ENCODE data around the gene GPANK1.

The GPANK1 gene

GRCh38 chr6:31658983-31659648, 5.7 kb downstream of the GPANK1 start:
- H3K27ac ChIP-seq = peak overlapping the region; percentile 90 to 95
- peak overlapping the region; percentile 97 for H3K4me3 ChIP-seq
- DNase-seq (ENCODE audit: low spot score) = no peak
- no peak for TF ChIP-seq CTCF (IDR thresholded peaks at IDR 0.05)

DNA sequence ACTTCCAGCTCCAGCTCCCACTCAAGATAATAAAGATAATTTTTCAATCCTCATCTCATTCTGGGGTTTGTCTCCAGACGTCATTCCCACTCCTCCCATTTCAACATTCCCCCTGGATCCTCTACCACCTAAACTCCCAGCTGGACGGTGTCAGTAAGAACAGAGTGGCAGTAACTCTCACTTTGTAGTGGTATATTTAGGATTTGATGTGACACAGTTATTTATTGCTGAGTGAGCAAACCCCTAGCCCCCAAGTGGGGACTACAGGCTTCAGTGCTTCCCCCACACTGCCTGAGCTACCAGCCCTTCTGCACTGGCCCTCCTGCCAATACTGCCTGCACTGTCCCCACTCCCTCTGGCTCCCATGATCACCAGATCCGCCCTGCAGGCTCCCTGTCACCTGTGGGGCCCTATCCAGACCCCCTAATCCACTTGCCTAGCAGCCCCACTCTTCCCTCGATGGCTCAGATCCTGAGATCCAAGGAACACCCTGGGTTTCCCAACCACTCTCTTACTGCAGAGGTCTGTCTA, 6.6 kb downstream of the GPANK1 start:
- TF ChIP-seq CTCF (IDR thresholded peaks at IDR 0.05) = no peak
- no peak overlapping the region for H3K27ac ChIP-seq
- no peak overlapping the region for H3K4me3 ChIP-seq
- DNase-seq (ENCODE audit: low spot score) = no peak

DNA sequence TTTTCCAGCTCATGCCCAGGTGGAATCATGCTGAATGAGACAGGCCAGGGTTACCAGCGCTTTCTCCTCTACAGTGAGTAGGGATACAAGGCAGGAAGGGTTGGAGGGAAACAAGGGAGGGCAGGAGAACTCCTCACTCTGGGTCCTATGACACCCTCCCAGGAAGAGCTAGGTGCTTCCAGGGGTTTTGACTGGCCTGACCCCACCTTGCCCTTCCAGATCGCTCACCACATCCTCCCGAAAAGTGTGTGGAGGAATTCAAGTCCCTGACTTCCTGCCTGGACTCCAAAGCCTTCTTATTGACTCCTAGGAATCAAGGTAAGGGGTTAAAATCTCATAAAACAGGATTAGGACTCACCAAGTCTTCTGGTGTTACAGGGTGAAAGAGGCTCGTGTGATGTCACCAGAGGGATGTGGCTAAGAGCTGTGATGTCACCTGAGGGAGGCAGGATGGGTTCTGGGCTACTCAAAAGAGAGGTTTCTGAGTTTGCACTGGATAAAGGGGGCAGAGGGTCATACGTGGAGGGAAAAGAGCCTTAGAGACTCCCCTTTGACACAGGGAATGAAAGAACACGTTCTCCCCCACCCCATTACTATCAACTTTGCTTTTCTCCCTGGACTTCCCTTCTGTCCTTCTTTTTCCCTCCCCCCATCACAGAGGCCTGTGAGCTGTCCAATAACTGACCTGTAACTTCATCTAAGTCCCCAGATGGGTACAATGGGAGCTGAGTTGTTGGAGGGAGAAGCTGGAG, 7.2 kb downstream of the GPANK1 start:
- DNase-seq (ENCODE audit: low spot score) = no peak
- H3K27ac ChIP-seq = no peak overlapping the region
- no peak for TF ChIP-seq CTCF (IDR thresholded peaks at IDR 0.05)
- no peak overlapping the region for H3K4me3 ChIP-seq

GRCh38 chr6:31655349-31656237, 9.2 kb downstream of the GPANK1 start, which contains the start of gene APOM:
Gene APOM, plus strand, starts transcription at chr6:31655894. Its CDS starts 73 bp downstream, at chr6:31655967.
- H3K27ac ChIP-seq = no peak within 1 kb of the TSS
- no peak for TF ChIP-seq CTCF (IDR thresholded peaks at IDR 0.05)
- no peak within 1 kb of the TSS for H3K4me3 ChIP-seq
- DNase-seq (ENCODE audit: low spot score) = no peak

- DNase-seq (ENCODE audit: low spot score) = no peak
- Histone ChIP-seq H3K27ac (no peak overlapping the region), H3K4me3 (no peak overlapping the region)
- TF ChIP-seq CTCF (IDR thresholded peaks at IDR 0.05) = no peak
Observed at GRCh38 chr6:31654574-31655348, 10.0 kb downstream of the GPANK1 start.
